A549 (cell line): ENCODE results near the gene GGTA1. TPM values are rescaled to one million over a fixed set of nuclear protein-coding genes. Genes with fewer than 3 reads are reported as not detected.
"Not testable (repeated sequence)": the region's sequence is repeated elsewhere in the genome, so short reads cannot be mapped to it uniquely, and the experiment has no call there.

ENCODE experiments used
- ATAC-seq, 2 experiments: fragments of 200-7000 bp in 1 of 2; fragments of >200 bp in 1 of 2; cut with Nextera tagmentation in 1 of 2; cut with Tn5 transposase in 1 of 2; 3 replicates each; pipeline versions ENCODE4 v1.8.0 to v1.9.1; 2018 to 2020; ENCODE audit warnings: mild to moderate bottlenecking in 1 of 2, moderate library complexity in 1 of 2
- CTCF ChIA-PET: fragments of 300-600 bp; sonication (Branson Sonifier 250); formaldehyde crosslinking; extraction: SDS; loops from one replicate; lab custom pipeline; 2021; ENCODE audit warnings: antibody characterized with exemption, inconsistent platforms; lab: Yijun Ruan, JAX
- POLR2A ChIA-PET: fragments of 350-600 bp; formaldehyde crosslinking; extraction: SDS; loops from one replicate; lab custom pipeline; 2021; ENCODE audit warnings: antibody characterized with exemption, inconsistent platforms; lab: Yijun Ruan, JAX
- DNase-seq, 2 experiments: peaks; one replicate each; pipeline versions ENCODE4 v3.0.0 to v3.0.0-alpha.2; 2011 to 2016; ENCODE audit warnings: low read depth in 1 of 2, low spot score in 1 of 2
- FAIRE-seq: peaks from 2 replicates; lab custom pipeline; 2011; peaks lifted over from hg19 to GRCh38; lab: Jason Lieb, UNC
- H3K27ac ChIP-seq, 2 experiments: fragments of >200 bp; sonication (Bioruptor Twin); formaldehyde crosslinking; 3 replicates each; pipeline ENCODE4 v1.5.1; 2016 to 2017
- H3K4me1 ChIP-seq: fragments of >200 bp; sonication (Bioruptor Twin); formaldehyde crosslinking; 3 replicates; pipeline ENCODE4 v1.6.1; 2016
- H3K4me2 ChIP-seq: fragments of >200 bp; sonication (Bioruptor Twin); formaldehyde crosslinking; 3 replicates; pipeline ENCODE4 v1.6.1; 2016
- H3K4me3 ChIP-seq: fragments of >200 bp; sonication (Bioruptor Twin); formaldehyde crosslinking; 3 replicates; pipeline ENCODE4 v1.5.1; 2016
- H3K9me3 ChIP-seq: fragments of >200 bp; sonication (Bioruptor Twin); formaldehyde crosslinking; 3 replicates; pipeline ENCODE4 v1.6.1; 2016
- ATOH8 ChIP-seq: fragments of 250-450 bp; sonication (Bioruptor Pico); IDR thresholded peaks from 2 replicates; pipeline ENCODE4 v1.5.0; 2020; ENCODE audit warnings: low read depth, mild to moderate bottlenecking, moderate library complexity
- BCL3 ChIP-seq: fragments of >200 bp; sonication (Bioruptor Twin); formaldehyde crosslinking; IDR thresholded peaks from 3 replicates; pipeline ENCODE4 v1.6.1; 2016
- BHLHE40 ChIP-seq: IDR thresholded peaks from 2 replicates; pipeline ENCODE4 v1.6.1; 2012; ENCODE audit warnings: low read depth, low read length, inconsistent platforms
- CHD4 ChIP-seq: fragments of 200-600 bp; sonication (generic); IDR thresholded peaks from 2 replicates; pipeline ENCODE4 v1.6.1; 2016; ENCODE audit warnings: antibody characterized with exemption, mild to moderate bottlenecking, borderline replicate concordance
- EHMT2 ChIP-seq: fragments of 200-600 bp; sonication (generic); IDR thresholded peaks from 2 replicates; pipeline ENCODE4 v1.6.1; 2016; ENCODE audit warnings: antibody characterized with exemption, low read depth, mild to moderate bottlenecking, moderate library complexity
- EP300 ChIP-seq, 2 experiments: fragments of >200 bp; sonication (Bioruptor Twin); formaldehyde crosslinking; IDR thresholded peaks; 2 replicates in 1 of 2; 3 replicates in 1 of 2; pipeline ENCODE4 v1.6.1; 2016 to 2017
- FOSB ChIP-seq: fragments of 250-450 bp; sonication (Bioruptor Pico); IDR thresholded peaks from 2 replicates; pipeline ENCODE4 v1.5.0; 2020; ENCODE audit warnings: mild to moderate bottlenecking, moderate library complexity
- FOXS1 ChIP-seq: fragments of 250-450 bp; sonication (Bioruptor Pico); IDR thresholded peaks from 2 replicates; pipeline ENCODE4 v1.5.0; 2020; ENCODE audit warnings: mild to moderate bottlenecking, moderate library complexity
- GATA3 ChIP-seq: IDR thresholded peaks from 2 replicates; pipeline ENCODE4 v1.6.1; 2012; ENCODE audit warnings: borderline replicate concordance
- HEYL ChIP-seq: fragments of 250-450 bp; sonication (Bioruptor Pico); IDR thresholded peaks from 2 replicates; pipeline ENCODE4 v1.8.0; 2021; ENCODE audit warnings: mild to moderate bottlenecking, moderate library complexity
- HMGXB4 ChIP-seq: fragments of 250-450 bp; sonication (Bioruptor Pico); IDR thresholded peaks from 2 replicates; pipeline ENCODE4 v1.5.0; 2021; ENCODE audit warnings: mild to moderate bottlenecking, moderate library complexity, borderline replicate concordance
- HOXA7 ChIP-seq: fragments of 250-450 bp; sonication (Bioruptor Pico); IDR thresholded peaks from 2 replicates; pipeline ENCODE4 v1.5.0; 2020; ENCODE audit warnings: mild to moderate bottlenecking, moderate library complexity
- JUNB ChIP-seq: fragments of >200 bp; sonication (Bioruptor Twin); formaldehyde crosslinking; IDR thresholded peaks from 2 replicates; pipeline ENCODE4 v1.6.1; 2016
- NFE2L2 ChIP-seq: fragments of 150-350 bp; conservative IDR thresholded peaks from 2 replicates; pipeline ENCODE4 v1.6.1; 2014; ENCODE audit warnings: low read length
- NPAS2 ChIP-seq: fragments of 250-450 bp; sonication (Bioruptor Pico); IDR thresholded peaks from 2 replicates; pipeline ENCODE4 v1.8.0; 2022; ENCODE audit warnings: mild to moderate bottlenecking, moderate library complexity, borderline replicate concordance
- POLR2A ChIP-seq: IDR thresholded peaks from 2 replicates; pipeline ENCODE4 v1.6.1; 2012; ENCODE audit warnings: mild to moderate bottlenecking, low read length
- POLR2AphosphoS2 ChIP-seq: conservative IDR thresholded peaks from 2 replicates; pipeline ENCODE4 v1.6.1; 2012; ENCODE audit warnings: low read length, improper control_type of control experiment, inconsistent platforms
- RFX5 ChIP-seq: fragments of 450-650 bp; IDR thresholded peaks from 2 replicates; pipeline ENCODE4 v1.7.1; 2014; ENCODE audit warnings: antibody characterized with exemption, mild to moderate bottlenecking, moderate library complexity
- SREBF2 ChIP-seq: fragments of 450-650 bp; IDR thresholded peaks from 2 replicates; pipeline ENCODE4 v1.6.1; 2014; ENCODE audit warnings: mild to moderate bottlenecking, moderate library complexity
- TFCP2L1 ChIP-seq: fragments of 250-450 bp; sonication (Bioruptor Pico); IDR thresholded peaks from 2 replicates; pipeline ENCODE4 v1.5.0; 2021; ENCODE audit warnings: mild to moderate bottlenecking
- ZC3H11A ChIP-seq: fragments of 450-650 bp; IDR thresholded peaks from 2 replicates; pipeline ENCODE4 v1.6.1; 2014; ENCODE audit warnings: antibody characterized with exemption, mild to moderate bottlenecking
- ZFP36 ChIP-seq: fragments of 450-650 bp; IDR thresholded peaks from 2 replicates; pipeline ENCODE4 v1.6.1; 2014; ENCODE audit warnings: borderline replicate concordance; ENCODE audit not compliant: partially characterized antibody
- ZNF302 ChIP-seq: fragments of 250-450 bp; sonication (Bioruptor Pico); IDR thresholded peaks from 2 replicates; pipeline ENCODE4 v1.9.0; 2021; ENCODE audit warnings: inconsistent platforms, mild to moderate bottlenecking, moderate library complexity
- ZSCAN20 ChIP-seq: fragments of 250-450 bp; sonication (Bioruptor Pico); IDR thresholded peaks from 2 replicates; pipeline ENCODE4 v1.8.0; 2022; ENCODE audit warnings: mild to moderate bottlenecking, moderate library complexity
- WGBS: methylation state at CpG from one replicate; pipeline ENCODE4 v1.1.6; 2017; ENCODE audit errors: missing lambda C conversion rate; 5-methylcytosine and 5-hydroxymethylcytosine counted together
- polyA plus RNA-seq, 4 experiments: library from polyadenylated mRNA; depleted of rRNA in 3 of 4; stranded (reverse); fragments of >200 nt; fragmentation: RNase III in 1 of 4; extraction: RNeasy Plus Mini Kit Qiagen cat#74134 plus additional on column Dnase treatment in 1 of 4; gene quantifications; 2 replicates in 3 of 4; 3 replicates in 1 of 4; pipeline ENCODE4 v1.2.3, GENCODE V29; 2011 to 2017
- TF ChIP-seq, protein P1 (sequence below): fragments of 150-350 bp; IDR thresholded peaks from 2 replicates; pipeline ENCODE4 v1.6.1; 2014; ENCODE audit warnings: low read depth, mild to moderate bottlenecking, low read length
- TF ChIP-seq, protein P2 (sequence below): fragments of 450-650 bp; IDR thresholded peaks from 2 replicates; pipeline ENCODE4 v1.6.1; 2014; ENCODE audit warnings: antibody characterized with exemption

The GGTA1 gene
- polyA plus RNA-seq, 2 of the 4 experiments (the other 2 are of a cell fraction), result 0.05 TPM; not detected in 1

GRCh38 chr9:121437891-121438290 is 61.8 kb downstream of the GGTA1 start:
- H3K27ac ChIP-seq, result no peak overlapping the region
- no peaks in the 10 kb centered on the region for H3K9me3 ChIP-seq
- H3K4me2 ChIP-seq, result no peak overlapping the region
- 56% methylated on average over 3 of the region's 3 CpGs for WGBS
- ChIA-PET POLR2A (no interaction called here), CTCF (interaction anchor here (4.8 kb wide), 1 partner anchor 15 kb away, joined by 39 read pairs; no protein-coding TSS in a partner anchor)
- ATAC-seq, result no peak
- TF ChIP-seq POLR2A (no peak), FOXS1 (CRISPR knock-in tag) (no peak), TFCP2L1 (CRISPR knock-in tag) (no peak), HEYL (CRISPR knock-in tag) (no peak), ZFP36 (no peak), RFX5 (no peak), NPAS2 (CRISPR knock-in tag) (no peak), EHMT2 (no peak), POLR2AphosphoS2 (no peak)
- TF ChIP-seq, protein P1, sequence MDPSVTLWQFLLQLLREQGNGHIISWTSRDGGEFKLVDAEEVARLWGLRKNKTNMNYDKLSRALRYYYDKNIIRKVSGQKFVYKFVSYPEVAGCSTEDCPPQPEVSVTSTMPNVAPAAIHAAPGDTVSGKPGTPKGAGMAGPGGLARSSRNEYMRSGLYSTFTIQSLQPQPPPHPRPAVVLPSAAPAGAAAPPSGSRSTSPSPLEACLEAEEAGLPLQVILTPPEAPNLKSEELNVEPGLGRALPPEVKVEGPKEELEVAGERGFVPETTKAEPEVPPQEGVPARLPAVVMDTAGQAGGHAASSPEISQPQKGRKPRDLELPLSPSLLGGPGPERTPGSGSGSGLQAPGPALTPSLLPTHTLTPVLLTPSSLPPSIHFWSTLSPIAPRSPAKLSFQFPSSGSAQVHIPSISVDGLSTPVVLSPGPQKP, result no peak
- no peak overlapping the region for H3K4me3 ChIP-seq
- H3K4me1 ChIP-seq, result no peaks in the 10 kb centered on the region
- DNase-seq, result no peak
- no peak for FAIRE-seq

DNA sequence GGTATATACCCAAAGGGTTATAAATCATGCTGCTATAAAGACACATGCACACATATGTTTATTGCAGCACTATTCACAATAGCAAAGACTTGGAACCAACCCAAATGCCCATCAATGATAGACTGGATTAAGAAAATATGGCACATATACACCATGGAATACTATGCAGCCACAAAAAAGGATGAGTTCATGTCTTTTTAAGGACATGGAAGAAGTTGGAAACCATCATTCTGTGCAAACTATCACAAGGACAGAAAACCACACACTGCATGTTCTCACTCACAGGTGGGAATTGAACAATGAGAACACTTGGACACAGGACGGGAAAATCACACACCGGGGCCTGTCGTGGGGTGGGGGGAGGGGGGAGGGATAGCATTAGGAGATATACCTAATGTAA is 62.6 kb downstream of the GGTA1 start:
- ATAC-seq, FAIRE-seq, H3K27ac ChIP-seq, POLR2A ChIA-PET, H3K4me2 ChIP-seq, H3K4me1 ChIP-seq, H3K9me3 ChIP-seq, H3K4me3 ChIP-seq, DNase-seq: not testable (repeated sequence)
- WGBS, result 72% methylated on average over 2 of the region's 3 CpGs
- CTCF ChIA-PET, result interaction anchor here (1.2 kb wide), 1 partner anchor 223 kb away, joined by 3 read pairs; no protein-coding TSS in a partner anchor

DNA sequence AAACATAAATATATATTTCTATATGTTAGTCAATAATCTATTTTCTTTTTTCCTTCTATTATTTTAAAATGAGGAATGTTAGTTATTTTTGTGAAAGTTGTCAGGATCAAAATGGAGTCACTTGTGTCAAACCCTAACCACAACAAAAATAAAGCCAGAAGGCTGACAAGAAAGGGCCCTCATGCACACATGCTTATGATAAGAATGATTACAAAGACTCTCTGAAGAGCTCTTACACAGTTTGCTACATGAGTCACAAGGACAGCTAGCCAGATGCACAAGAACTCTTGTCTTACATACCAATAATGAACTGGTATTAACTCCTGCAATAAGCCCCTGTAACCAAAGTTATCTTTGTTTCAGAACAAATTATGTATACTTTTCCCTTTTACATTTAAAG is 64.7 kb downstream of the GGTA1 start:
- Histone ChIP-seq H3K4me3 (no peak overlapping the region), H3K9me3 (no peaks in the 10 kb centered on the region), H3K4me2 (no peak overlapping the region), H3K27ac (no peak overlapping the region), H3K4me1 (no peaks in the 10 kb centered on the region)
- POLR2A ChIA-PET, result no interaction called here
- ATAC-seq (no peak), DNase-seq (no peak), FAIRE-seq (no peak)
- CTCF ChIA-PET, result interaction anchor here (1.1 kb wide), 2 partner anchors 32 to 223 kb away, joined by 3 read pairs; no protein-coding TSS in a partner anchor
- TF ChIP-seq ZC3H11A (no peak), EP300 (IDR thresholded peaks at IDR 0.05) (no peak), ATOH8 (CRISPR knock-in tag) (no peak), NFE2L2 (no peak), BCL3 (no peak), SREBF2 (no peak), JUNB (no peak), ZNF302 (CRISPR knock-in tag) (no peak), CHD4 (no peak), POLR2A (no peak), FOSB (CRISPR knock-in tag) (no peak), ZSCAN20 (CRISPR knock-in tag) (no peak), HOXA7 (no peak), GATA3 (no peak), BHLHE40 (no peak), HMGXB4 (CRISPR knock-in tag) (no peak)
- TF ChIP-seq, protein P2, sequence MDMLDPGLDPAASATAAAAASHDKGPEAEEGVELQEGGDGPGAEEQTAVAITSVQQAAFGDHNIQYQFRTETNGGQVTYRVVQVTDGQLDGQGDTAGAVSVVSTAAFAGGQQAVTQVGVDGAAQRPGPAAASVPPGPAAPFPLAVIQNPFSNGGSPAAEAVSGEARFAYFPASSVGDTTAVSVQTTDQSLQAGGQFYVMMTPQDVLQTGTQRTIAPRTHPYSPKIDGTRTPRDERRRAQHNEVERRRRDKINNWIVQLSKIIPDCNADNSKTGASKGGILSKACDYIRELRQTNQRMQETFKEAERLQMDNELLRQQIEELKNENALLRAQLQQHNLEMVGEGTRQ, result no peak
